NCI-H2171 (cell line): ENCODE measurements around the gene SLC27A1.
A peak's percentile ranks its signal among the peaks of the same experiment; 100 is the strongest.
"Not testable (repeated sequence)": the region's sequence is repeated elsewhere in the genome, so short reads cannot be mapped to it uniquely, and the experiment has no call there.

Source experiments
- DNase-seq: peaks from one replicate; lab custom pipeline; 2025; lab: John Stamatoyannopoulos, UW

SLC27A1 gene

DNA sequence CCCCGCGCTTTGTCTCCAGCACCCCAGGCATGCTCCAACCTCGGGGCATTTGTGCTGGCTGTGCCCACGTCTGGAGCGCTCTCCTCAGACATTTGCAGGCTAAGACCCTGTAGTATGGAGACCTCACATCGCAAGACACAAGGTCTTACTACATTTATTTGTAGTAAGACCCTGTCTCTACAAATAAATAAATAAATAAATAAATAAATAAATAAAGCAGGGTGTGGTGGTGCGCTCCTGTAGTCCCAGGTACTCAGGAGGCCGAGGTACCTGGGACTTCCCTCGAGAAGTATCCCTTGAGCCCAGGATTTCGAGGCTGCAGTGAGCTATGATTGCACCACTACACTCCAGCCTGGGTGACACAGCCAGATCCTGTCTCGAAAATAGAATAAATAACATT lies 14.2 kb upstream of the SLC27A1 start:
- DNase-seq: no peak

DNA sequence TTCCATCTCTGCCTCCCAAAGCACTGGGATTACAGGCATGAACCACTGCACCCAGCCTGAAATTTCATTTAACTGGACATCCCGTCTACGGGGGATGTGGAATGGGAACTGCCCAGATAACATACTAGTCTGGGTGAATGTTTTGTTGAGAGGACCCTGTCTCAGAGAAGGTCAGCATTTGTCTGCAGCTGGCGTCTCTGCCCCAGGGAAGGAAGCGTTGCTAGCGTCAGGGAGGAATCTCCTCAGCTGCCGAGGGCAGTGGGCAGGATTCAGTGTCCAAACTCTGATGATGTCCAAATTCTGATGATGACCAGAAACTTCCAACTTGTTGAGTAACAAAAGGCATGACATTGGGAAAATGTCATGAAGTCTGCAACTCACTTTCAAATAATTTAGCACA lies 12.7 kb upstream of the SLC27A1 start:
- DNase-seq: no peak

DNA sequence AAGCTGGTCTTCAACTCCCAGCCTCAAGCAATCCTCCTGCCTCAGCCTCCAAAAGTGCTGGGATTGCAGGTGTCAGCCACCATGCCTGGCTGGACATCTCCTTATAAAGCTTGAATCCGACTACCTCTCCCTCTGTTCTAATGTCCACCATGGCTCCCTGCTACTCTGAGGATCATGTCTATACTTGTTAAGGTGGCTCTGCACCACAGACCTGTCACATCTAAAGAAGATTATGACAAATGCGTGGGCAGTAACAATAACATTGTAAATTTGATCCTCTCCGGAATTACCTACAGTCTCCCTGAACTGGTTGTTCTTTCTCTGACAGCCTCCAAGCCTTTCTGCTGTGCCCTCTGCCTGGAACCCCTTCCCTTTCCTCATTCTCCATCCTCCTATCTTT lies 11.4 kb upstream of the SLC27A1 start:
- no peak for DNase-seq

DNA sequence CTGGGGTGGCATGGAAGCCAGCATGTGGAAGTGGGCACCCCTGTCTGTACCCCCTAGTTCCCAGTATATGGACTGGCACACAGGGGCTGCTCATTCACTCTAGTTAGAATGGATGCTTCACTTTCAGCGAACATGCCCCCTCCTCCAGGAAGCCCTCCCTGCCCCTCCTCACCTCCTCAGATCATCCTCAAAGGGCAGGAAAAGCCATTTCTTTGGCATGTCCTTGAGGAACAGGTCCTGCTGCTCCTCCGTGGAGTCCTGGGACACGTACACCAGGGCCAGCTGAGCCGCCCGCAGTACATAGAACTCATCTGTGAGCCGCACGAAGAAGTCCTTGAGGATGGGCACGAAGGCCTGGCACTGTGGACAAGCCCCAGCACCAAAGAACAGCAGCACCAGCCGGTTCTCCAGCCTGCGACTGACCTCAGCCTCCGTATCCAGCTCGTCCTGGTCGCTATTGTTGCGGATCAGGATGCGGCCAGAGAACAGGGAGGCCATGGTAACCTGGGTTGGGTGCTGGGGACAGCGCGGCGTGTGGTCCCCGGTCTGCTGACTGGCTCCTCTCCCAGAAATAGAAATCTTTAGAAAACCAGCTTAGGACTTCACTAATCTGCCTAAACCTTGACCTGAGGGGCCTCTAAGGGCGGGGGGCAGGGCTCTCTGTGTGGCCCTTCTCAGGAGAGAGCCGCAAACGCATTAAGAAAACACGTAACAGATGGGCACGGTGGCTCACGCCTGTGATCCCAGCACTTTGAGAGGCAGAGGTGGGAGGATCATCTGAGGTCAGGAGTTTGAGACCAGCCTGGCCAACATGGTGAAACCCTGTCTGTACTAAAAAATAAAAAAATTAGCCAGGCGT lies 9.7 kb upstream of the SLC27A1 start, which contains the start of gene NXNL1:
TSS of gene NXNL1 (minus strand) at position 555 of the 859 bp plus-strand sequence. CDS start at position 498, 57 bp downstream.
- no peak for DNase-seq

DNA sequence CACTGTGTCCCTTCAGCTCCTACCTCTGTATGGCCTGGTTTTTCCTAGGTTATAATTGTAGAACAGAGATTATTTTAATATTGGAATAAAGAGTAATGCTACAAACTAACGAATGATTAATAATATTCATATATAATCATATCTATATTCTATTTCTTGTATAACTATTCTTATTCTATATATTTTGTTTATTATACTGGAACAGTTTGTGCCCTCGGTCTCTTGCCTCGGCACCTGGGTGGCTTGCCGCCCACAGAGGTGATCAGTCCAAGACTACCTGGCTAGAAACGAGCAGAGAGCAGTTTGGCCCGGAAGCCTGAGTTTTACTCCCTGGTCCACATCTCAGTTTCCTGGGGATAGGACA lies 3.9 kb upstream of the SLC27A1 start:
- DNase-seq: no peak

DNA sequence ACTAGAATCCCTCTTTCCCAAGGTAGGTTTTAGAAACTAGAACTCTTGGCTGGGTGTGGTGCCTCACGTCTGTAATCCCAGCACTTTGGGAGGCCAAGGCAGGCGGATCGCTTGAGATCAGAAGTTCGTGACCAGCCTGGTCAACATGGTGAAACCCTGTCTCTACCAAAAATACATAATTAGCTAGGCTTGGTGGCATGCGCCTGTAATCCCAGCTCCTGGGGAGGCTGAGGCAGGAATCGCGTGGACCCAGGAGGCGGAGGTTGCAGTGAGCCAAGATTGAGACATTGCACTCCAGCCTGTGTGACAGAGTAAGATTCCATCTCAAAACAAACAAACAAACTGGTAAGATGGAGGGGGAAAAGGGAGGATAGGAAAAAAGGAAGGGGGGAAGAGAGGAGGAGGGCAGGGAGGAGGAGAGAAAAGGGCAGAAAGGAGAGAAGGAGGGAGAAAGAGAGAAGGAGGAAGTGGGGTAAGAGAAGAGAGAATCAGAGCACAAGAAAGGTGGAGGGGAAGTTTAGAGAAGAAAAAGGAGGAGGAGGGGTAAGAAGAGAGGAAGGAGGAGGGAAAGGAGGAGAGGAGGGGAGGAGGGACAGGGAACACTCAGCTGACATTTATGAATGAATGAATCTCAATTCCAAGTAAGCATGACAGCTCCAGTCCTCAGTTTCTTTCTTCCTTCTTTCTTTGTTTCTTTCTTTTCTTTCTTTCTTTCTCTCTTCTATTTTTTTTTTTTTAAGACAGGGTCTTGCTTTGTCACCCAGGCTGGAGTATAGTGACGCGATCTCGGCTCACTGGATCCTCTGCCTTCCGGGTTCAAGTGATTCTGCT lies 2.6 kb upstream of the SLC27A1 start:
- DNase-seq: no peak

DNA sequence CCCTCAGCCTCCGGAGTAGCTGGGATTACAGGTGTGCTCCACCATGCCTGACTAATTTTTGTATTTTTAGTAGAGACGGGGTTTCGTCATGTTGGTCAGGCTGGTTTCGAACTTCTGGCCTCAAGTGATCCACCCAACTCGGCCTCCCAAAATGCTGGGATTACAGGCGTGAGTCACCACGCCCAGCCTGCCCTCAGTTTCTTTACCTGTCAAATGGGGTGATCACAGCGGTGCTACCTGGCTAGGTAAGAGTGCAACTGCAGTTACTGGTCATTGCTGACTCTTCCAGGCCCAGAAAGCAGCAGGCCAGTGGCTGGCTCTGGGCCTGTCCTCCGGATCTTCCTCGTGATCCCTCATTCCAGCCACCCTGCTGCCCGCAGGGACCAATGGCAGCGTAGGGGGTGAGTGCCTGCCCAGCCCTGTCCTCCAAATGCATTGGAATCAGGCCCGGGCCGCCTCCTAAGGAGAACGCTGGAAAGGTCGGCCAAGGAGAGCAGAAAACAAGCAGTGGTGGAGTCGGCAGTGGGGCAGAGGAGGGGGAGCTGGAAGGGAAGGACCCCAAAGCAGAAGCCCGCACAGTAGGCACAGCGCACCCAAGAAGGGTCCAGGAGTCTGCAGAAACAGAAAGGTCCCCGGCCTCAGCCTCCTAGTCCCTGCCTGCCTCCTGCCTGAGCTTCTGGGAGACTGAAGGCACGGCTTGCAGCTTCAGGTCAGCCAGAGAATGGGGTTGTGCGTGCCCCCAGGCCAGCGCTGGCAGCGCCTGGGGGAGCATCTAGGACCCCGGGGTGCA lies 1.8 kb upstream of the SLC27A1 start:
- DNase-seq: no peak

DNA sequence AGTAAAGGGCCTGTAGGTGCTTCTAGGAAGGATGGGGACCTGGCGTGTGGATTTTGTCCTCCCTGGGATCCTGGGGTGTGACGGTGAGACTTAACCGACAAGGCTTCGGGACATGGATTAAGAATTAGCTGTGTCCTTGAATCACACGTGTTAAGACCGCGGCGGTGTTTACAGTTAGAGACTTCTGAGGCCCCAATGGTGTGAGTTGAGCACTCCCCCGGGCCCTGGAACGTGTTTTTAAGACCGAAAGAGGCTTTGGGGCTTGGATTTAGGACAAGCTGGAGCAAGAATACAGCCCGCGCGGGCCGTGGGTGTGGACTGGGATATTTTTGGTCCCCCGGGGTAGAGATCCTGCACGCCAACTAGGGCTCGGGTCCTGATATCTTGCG lies 1.2 kb upstream of the SLC27A1 start:
- DNase-seq: no peak

DNA sequence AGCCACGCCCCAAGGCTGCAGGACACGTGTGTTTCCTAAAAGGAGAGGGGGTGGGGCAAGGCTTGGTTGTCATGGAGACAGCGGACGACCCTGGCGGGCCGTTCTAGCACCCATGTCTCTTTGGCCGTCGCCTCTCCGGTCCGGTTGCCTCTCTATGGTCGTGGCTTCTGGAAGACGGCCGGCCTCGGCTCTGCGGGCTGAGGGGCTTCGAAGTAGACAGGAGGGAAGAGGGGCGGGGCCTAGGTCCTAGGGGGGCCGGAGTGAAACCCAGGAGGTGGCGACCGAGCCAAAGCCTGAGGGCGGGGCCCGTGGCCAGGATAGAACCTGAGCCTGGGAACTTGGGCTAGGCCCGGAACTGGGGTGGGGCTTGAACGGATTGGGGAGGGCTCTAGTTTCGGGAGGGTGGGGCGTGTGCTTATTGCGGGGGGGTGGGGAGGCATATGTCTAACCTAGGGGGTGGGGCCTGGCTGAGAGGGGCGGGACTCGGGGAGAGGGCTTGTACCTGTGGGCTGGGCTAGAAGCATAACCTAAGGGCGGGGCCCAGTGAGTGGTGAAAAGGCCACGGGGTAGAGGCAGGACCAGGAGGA lies 750 bp upstream of the SLC27A1 start:
- DNase-seq: peak; percentile 94

DNA sequence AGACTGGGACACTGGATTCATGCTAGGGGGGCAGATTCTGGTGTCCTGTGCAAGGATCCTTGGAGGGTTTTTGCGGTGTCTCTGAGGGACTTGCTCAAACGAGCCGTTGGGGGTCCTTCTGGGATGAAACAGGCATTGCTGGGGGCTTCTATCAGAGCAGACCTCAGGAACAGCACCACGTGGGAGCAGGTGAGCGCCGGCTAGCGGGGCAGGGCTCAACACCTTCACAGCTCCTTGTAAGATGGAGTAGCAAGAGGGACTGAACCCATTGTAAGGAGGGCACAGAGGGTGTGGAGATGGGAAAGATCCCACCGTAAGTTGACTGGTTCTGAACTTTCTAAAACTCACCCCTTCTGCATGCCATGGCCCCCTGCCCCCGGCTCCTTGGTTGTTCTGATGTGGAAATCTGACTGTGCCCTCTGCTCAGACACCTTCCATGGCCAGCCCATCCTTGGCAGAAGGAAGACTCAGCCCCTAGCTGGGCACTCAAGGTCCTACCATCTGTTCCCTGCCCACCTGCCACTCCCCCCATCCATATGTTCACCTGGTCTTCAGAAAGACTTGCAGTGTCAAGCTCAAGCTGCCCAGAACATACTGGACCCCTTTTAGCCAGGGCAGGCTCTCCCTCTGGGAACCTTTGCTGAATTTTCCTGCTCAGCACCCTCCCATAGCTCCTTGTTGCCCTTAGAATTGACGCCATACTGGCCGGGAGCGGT lies 1.2 kb downstream of the SLC27A1 start:
- DNase-seq: no peak

DNA sequence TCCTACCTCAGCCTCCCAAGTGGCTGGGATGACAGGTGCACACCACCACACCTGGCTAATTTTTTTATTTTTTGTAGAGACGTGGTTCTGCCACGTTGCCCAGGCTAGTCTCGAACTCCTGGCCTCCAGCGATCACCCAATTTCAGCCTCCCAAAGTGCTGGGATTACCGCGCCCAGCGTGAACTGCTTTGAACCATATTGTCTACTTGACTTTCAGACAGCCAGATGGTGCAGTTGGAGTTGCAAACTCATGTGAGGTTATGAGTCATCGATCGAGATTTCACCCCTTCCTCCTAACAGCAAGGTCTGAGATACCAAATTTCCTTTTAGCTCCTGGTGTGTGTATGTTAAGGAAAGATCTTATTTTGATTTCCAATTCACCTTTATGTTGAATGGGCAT lies 2.7 kb downstream of the SLC27A1 start:
- peak; percentile 47 for DNase-seq

DNA sequence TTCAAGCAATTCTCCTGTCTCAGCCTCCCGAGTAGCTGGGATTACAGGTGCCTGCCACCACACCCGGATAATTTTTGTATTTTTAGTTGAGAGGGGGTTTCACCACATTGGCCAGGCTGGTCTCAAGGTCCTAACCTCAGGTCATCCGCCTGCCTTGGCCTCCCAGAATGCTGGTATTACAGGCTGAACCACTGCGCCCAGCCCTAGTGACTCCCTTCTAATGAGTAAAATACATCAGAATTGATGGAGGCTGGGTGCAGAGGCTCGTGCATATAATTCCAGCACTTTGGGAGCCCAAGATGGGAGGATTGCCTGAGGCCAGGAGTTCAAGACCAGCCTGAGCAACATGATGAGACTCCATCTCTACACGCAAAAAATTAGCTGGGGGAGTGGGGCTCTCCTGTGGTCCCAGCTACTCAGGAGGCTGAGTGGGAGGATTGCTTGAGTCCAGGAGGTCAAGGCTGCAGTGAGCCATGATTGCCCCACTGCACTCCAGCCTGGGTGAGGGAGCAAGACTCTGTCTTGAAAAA lies 4.8 kb downstream of the SLC27A1 start:
- DNase-seq: not testable (repeated sequence)

DNA sequence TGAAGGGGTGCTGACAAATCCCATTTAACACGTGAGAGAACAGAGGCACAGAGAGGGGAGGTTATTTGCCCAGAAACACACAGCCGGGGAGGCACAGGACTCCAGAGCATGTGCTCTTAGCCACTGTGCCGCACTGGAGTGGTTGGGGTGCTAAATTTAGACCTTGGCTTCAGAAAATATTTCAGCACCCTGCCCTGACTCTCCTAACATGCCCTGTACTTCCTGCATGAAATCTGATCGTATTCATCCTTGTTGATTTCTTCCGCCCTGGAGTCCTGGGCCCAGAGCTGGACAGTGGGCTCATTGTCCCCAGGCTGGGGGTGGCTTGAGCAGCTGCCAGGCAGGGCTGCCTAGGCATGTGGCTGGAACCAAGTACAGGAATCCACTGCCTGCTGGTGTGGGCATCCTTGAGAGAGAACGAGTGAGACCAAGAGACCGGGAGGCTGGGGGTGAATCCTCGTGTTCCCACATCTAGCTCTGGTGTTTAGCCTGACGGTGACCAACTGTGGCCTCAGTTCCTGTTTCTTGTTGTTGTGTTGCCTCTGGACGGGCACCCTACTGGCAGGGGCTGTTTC lies 5.3 kb downstream of the SLC27A1 start:
- DNase-seq: no peak

DNA sequence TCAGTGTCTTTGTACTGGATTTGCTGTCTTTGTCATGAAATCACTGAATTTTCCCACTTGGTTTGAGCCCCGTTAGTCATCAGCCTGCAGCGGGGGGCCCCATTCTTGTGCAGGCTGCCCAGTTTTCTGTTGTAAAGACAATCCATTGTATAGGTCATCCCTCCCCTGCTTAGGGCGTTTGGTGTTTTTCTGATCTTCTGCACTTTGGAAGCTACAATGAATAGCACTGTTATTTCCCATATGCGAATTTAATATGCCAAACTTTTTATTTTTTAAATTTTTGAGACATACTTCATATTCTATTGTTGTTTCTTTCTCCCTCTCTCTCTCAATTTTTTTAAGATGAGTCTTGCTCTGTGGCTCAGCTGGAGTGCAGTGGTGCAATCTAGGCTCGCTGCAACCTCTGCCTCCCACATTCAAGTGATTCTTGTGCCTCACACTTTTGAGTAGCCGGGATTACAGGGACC lies 9.0 kb downstream of the SLC27A1 start:
- no peak for DNase-seq

DNA sequence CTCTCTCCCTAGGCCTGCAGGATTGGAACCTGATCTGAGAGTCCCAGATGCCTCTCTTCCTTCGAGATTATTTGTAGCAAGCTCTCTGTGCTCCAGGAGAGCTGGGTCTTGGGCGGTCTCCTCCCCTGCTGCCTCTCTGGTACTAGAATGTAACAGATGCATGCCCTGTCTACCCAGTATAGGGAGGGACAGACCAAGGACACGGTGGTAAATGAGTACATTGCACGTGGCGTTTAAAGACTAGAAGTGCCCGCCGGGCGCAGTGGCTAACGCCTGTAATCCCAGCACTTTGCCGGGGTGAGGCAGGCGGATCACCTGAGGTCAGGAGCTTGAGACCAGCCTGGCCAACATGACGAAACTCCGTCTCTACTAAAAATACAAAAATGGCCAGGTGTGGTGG lies 11.7 kb downstream of the SLC27A1 start:
- no peak for DNase-seq

DNA sequence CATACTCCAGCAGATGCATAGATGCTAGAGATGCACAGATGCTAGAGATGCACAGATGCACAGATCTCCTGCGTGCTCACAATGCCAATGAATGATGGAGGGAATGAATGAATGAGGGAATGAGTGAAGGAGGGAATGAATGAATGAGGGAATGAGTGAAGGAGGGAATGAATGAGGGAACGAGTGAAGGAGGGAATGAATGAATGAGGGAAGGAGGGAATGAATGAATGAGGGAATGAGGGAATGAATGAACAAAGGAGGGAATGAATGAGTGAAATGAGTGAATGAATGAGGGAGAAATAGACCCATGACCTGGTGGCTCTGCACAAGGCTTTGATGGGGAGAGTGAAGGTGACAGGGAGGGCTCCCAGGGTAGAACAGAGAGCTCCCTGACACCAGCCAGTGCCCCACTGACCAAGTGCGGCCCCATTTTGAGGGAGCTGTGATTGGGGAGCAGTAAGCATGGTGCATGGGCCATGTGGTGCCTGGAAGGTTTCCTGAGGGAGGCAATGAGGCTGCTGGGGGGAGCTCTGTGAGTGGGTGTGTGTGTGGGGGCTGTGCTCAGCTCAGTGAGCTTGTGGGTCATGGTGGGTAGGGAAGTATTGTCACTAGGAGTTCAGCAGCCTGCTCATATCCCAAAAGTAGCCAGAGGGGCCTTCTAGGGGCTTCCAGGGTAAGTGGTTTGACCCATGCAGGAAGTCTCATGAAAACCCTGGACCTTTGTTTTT lies 12.7 kb downstream of the SLC27A1 start:
- no peak for DNase-seq

DNA sequence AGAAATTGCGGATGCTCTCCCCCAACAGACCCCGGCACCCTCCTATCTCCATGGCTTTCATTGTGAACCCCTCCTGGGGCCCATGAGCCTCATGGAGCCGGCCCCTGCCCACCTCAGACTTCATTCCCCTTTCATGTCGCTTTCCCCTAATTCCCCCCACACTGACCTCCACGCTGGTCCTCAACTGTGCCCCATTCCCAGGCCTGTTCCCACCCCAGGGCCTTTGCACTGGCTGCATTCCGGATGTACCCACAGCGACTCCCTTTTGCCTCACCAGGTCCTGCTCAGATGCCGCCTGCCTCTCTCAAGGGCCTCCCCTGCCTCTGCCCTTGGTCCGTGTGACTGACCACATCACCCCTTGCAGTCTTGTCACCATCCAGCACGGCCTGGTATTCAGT lies 13.3 kb downstream of the SLC27A1 start:
- DNase-seq: no peak

DNA sequence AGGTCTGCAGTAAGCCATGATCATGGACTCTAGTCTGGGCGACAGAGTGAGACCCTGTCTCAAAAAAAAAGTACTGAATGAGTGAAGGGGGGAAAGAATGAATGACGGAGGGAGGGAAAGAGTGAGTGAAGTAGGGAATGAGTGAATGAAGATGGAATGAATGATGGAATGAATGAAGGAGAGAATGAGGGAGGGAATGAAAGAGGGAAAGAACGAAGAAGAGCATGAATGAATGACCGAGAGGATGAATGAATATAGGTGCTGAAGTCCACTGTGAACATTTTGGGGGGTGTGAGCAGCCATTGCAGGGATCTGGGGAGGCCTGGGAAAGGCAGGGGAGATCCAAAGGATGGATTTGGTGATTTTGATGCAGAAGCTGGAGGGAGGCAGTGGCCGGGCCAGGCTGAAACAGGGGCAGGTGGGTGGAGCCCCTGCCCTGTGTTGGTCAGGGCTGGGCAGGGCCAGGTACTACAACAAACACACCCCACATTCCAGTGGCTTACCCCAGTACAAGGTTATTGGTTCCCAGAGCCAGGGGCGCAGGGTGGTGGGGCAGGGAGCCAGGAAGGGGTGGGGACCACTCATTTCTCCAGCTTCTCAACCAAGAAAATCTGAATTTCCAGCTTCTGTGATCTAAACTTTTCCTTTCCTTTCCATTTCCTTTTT lies 14.3 kb downstream of the SLC27A1 start:
- no peak for DNase-seq

DNA sequence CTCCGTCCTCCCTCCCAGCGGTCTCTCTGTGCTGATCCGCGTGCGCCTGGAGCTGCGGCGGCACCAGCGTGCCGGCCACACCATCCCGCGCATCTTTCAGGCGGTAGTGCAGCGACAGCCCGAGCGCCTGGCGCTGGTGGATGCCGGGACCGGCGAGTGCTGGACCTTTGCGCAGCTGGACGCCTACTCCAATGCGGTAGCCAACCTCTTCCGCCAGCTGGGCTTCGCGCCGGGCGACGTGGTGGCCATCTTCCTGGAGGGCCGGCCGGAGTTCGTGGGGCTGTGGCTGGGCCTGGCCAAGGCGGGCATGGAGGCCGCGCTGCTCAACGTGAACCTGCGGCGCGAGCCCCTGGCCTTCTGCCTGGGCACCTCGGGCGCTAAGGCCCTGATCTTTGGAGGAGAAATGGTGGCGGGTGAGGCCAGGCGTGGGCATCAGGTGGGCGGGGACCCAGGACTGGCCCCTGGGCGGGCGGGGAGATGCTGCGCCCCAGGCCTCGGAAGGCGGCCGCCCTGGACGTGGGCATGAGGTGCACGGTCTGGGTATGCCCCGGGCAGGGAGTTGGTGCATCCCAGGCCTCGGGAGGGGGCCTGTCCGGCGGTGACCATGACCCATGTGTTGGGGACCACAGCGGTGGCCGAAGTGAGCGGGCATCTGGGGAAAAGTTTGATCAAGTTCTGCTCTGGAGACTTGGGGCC lies 16.4 kb downstream of the SLC27A1 start:
- DNase-seq: no peak
